HEK293 (cell line): ENCODE results near the gene SH3BGRL3.
A peak's percentile ranks its signal among the peaks of the same experiment; 100 is the strongest.

Source experiments
- KLF9 ChIP-seq: fragments of 450-650 bp; formaldehyde crosslinking; IDR thresholded peaks from 2 replicates; pipeline ENCODE4 v1.5.1; 2016; ENCODE audit warnings: missing biosample characterization, missing genetic modification characterization, low read depth
- MYNN ChIP-seq: fragments of 450-650 bp; formaldehyde crosslinking; IDR thresholded peaks from 2 replicates; pipeline ENCODE4 v1.5.1; 2016; ENCODE audit warnings: missing biosample characterization, missing genetic modification characterization, borderline replicate concordance
- PRDM1 ChIP-seq: fragments of 450-650 bp; formaldehyde crosslinking; IDR thresholded peaks from 2 replicates; pipeline ENCODE4; 2016; ENCODE audit warnings: missing biosample characterization, missing genetic modification characterization
- PRDM2 ChIP-seq: fragments of 450-650 bp; formaldehyde crosslinking; IDR thresholded peaks from 2 replicates; pipeline ENCODE4 v1.5.1; 2016; ENCODE audit warnings: missing biosample characterization, missing genetic modification characterization, borderline replicate concordance
- PRDM6 ChIP-seq: fragments of 450-650 bp; formaldehyde crosslinking; IDR thresholded peaks from 2 replicates; pipeline ENCODE4 v1.5.1; 2017; ENCODE audit warnings: missing biosample characterization, missing genetic modification characterization
- SALL2 ChIP-seq: fragments of 450-650 bp; formaldehyde crosslinking; IDR thresholded peaks from 2 replicates; pipeline ENCODE4 v1.5.0; 2017; ENCODE audit warnings: missing biosample characterization, mild to moderate bottlenecking, missing genetic modification characterization, borderline replicate concordance
- TRIM28 ChIP-seq: IDR thresholded peaks from 2 replicates; pipeline ENCODE4 v1.6.1; 2011; ENCODE audit warnings: low read length, control low read depth, borderline replicate concordance
- WT1 ChIP-seq: fragments of 450-650 bp; formaldehyde crosslinking; IDR thresholded peaks from 2 replicates; pipeline ENCODE4 v1.5.1; 2016; ENCODE audit warnings: missing biosample characterization, missing genetic modification characterization
- ZBTB49 ChIP-seq: fragments of 450-650 bp; formaldehyde crosslinking; IDR thresholded peaks from 2 replicates; pipeline ENCODE4 v1.5.1; 2016; ENCODE audit warnings: missing biosample characterization, missing genetic modification characterization, low read depth
- ZEB2 ChIP-seq: fragments of 450-650 bp; formaldehyde crosslinking; IDR thresholded peaks from 2 replicates; pipeline ENCODE4 v1.5.1; 2016; ENCODE audit warnings: missing biosample characterization, missing genetic modification characterization
- ZNF112 ChIP-seq: fragments of 450-650 bp; formaldehyde crosslinking; IDR thresholded peaks from 2 replicates; pipeline ENCODE4 v1.5.0; 2017; ENCODE audit warnings: missing biosample characterization, missing genetic modification characterization
- ZNF157 ChIP-seq: fragments of 450-650 bp; formaldehyde crosslinking; IDR thresholded peaks from 2 replicates; pipeline ENCODE4 v1.5.1; 2016; ENCODE audit warnings: missing biosample characterization, missing genetic modification characterization
- ZNF16 ChIP-seq: fragments of 450-650 bp; formaldehyde crosslinking; IDR thresholded peaks from 2 replicates; pipeline ENCODE4 v1.5.1; 2016; ENCODE audit warnings: low read depth, missing biosample characterization, missing genetic modification characterization
- ZNF19 ChIP-seq: fragments of 450-650 bp; formaldehyde crosslinking; IDR thresholded peaks from 2 replicates; pipeline ENCODE4; 2016; ENCODE audit warnings: missing biosample characterization, missing genetic modification characterization, low read depth
- ZNF214 ChIP-seq: fragments of 450-650 bp; formaldehyde crosslinking; IDR thresholded peaks from 2 replicates; pipeline ENCODE4 v1.5.1; 2017; ENCODE audit warnings: missing biosample characterization, mild to moderate bottlenecking, missing genetic modification characterization, borderline replicate concordance
- ZNF404 ChIP-seq: fragments of 450-650 bp; formaldehyde crosslinking; IDR thresholded peaks from 2 replicates; pipeline ENCODE4 v1.5.1; 2017; ENCODE audit warnings: missing biosample characterization, missing genetic modification characterization
- ZNF449 ChIP-seq: fragments of 450-650 bp; formaldehyde crosslinking; IDR thresholded peaks from 2 replicates; pipeline ENCODE4 v1.5.1; 2017; ENCODE audit warnings: missing biosample characterization, mild to moderate bottlenecking, missing genetic modification characterization, moderate library complexity
- ZNF558 ChIP-seq: fragments of 450-650 bp; formaldehyde crosslinking; IDR thresholded peaks from 2 replicates; pipeline ENCODE4 v1.5.1; 2016; ENCODE audit warnings: missing biosample characterization, missing genetic modification characterization
- ZNF610 ChIP-seq: fragments of 450-650 bp; formaldehyde crosslinking; IDR thresholded peaks from 2 replicates; pipeline ENCODE4 v1.5.1; 2016; ENCODE audit warnings: missing biosample characterization, missing genetic modification characterization, borderline replicate concordance
- ZNF629 ChIP-seq: fragments of 450-650 bp; formaldehyde crosslinking; IDR thresholded peaks from 2 replicates; pipeline ENCODE4 v1.5.1; 2017; ENCODE audit warnings: missing biosample characterization, missing genetic modification characterization
- ZNF654 ChIP-seq: fragments of 450-650 bp; formaldehyde crosslinking; IDR thresholded peaks from 2 replicates; pipeline ENCODE4 v1.5.1; 2016; ENCODE audit warnings: low read depth, missing biosample characterization, missing genetic modification characterization
- ZNF658 ChIP-seq: fragments of 450-650 bp; formaldehyde crosslinking; IDR thresholded peaks from 2 replicates; pipeline ENCODE4; 2016; ENCODE audit warnings: missing biosample characterization, missing genetic modification characterization
- ZNF664 ChIP-seq: fragments of 450-650 bp; formaldehyde crosslinking; IDR thresholded peaks from 2 replicates; pipeline ENCODE4 v1.5.1; 2016; ENCODE audit warnings: missing biosample characterization, missing genetic modification characterization
- ZNF76 ChIP-seq: fragments of 450-650 bp; formaldehyde crosslinking; IDR thresholded peaks from 2 replicates; pipeline ENCODE4; 2016; ENCODE audit warnings: low read depth, missing biosample characterization, missing genetic modification characterization, borderline replicate concordance
- ZNF830 ChIP-seq: fragments of 450-650 bp; IDR thresholded peaks from 2 replicates; pipeline ENCODE4 v1.5.0; 2018; ENCODE audit warnings: missing biosample characterization, missing genetic modification characterization, low read depth, mild to moderate bottlenecking, moderate library complexity
- ZSCAN18 ChIP-seq: fragments of 450-650 bp; formaldehyde crosslinking; IDR thresholded peaks from 2 replicates; pipeline ENCODE4 v1.5.1; 2016; ENCODE audit warnings: missing biosample characterization, missing genetic modification characterization

The SH3BGRL3 gene

GRCh38 chr1:26306290-26307229 is 26.7 kb downstream of the SH3BGRL3 start, which contains the start of gene UBXN11 (continued):
- TF ChIP-seq PRDM6 (no peak), ZNF449 (tag by site-specific recombination) (no peak), ZNF76 (peak; percentile 82), PRDM1 (tag by site-specific recombination) (no peak), ZNF558 (tag by site-specific recombination) (no peak), ZEB2 (tag by site-specific recombination) (no peak), ZNF19 (tag by site-specific recombination) (no peak), ZNF830 (tag by site-specific recombination) (no peak), ZNF112 (tag by site-specific recombination) (no peak), WT1 (tag by site-specific recombination) (0 out of 2 replicates have a peak, but pooled peaks have one; percentile 13), ZNF157 (tag by site-specific recombination) (no peak), ZNF654 (no peak), ZNF16 (tag by site-specific recombination) (no peak), KLF9 (tag by site-specific recombination) (0 out of 2 replicates have a peak, but pooled peaks have one; percentile 28), ZSCAN18 (tag by site-specific recombination) (no peak), ZNF610 (no peak), TRIM28 (no peak), PRDM2 (tag by site-specific recombination) (no peak), MYNN (tag by site-specific recombination) (no peak), ZNF629 (tag by site-specific recombination) (no peak; the same call in 1 of the 2 replicates), ZNF404 (tag by site-specific recombination) (no peak), SALL2 (tag by site-specific recombination) (no peak), ZNF664 (tag by site-specific recombination) (no peak), ZBTB49 (tag by site-specific recombination) (no peak), ZNF214 (tag by site-specific recombination) (no peak), ZNF658 (tag by site-specific recombination) (no peak)
